Esophagus mucosa (tissue), 1 donor: Measurements from ENCODE around the gene TMBIM1. TPM values are rescaled to one million over a fixed set of nuclear protein-coding genes. Genes with fewer than 3 reads are reported as not detected.

Source experiments
- ATAC-seq: fragments of 200-7000 bp; cut with Tn5 transposase; one replicate; pipeline ENCODE4 v1.9.1; 2020
- total RNA-seq: library from RNA; stranded (reverse); gene quantifications from one replicate; pipeline ENCODE4 v1.2.4, GENCODE V29; 2023
- donor health status: DM: yes; HTN: yes; CAD: no.

TMBIM1 gene, protein sequence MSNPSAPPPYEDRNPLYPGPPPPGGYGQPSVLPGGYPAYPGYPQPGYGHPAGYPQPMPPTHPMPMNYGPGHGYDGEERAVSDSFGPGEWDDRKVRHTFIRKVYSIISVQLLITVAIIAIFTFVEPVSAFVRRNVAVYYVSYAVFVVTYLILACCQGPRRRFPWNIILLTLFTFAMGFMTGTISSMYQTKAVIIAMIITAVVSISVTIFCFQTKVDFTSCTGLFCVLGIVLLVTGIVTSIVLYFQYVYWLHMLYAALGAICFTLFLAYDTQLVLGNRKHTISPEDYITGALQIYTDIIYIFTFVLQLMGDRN
- 247 TPM for total RNA-seq

DNA sequence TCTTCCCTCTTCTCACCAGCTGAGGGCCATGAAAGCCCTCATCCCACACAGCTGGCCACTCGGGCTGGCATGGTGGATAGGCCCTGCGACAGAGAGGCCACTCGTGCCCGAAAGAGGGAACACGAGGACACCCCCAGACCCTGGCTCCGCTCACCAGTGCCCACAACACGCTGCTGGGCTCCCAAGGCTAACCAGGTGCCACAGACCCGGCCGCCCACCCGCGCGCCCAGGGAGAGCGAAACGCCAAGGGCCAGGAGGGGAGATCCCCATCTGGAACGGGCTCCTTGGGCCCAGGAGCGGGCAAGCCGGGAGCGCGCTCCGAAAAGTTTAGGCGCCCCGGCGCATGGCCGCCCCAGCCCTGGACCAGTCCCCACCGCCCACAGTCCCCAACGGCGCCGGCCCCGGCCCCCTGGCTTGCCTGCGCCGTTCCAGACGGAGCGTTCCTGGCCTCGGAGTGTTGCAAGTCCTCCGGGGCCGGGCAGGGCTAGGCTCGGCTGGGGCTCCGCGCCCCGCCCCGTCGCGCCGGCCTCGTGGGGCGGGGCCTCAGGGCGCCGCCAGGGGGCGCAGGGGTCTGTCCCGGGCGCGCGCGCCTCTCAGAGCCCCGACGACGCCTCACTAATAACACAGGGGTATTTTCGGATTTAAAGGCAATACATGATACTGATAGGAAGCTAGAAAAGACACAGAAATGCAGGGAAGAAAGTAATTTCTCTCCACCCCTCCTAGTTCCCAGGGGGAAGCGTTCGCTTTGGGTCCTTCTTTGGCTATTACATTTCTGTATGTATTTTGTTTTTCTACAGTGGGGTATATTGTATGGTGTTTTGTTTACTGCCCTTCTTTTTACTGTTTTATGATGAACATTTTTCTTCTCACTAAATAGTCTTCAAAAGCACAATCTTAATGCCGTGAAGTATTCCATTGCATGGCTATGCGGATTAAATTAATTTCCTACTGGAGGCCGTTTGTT, at the start of gene TMBIM1:
TSS of gene TMBIM1 (minus strand) at position 456 of the 967 bp plus-strand sequence. CDS start 10,362 bp downstream, outside the sequence.
- ATAC-seq = peak; percentile 79

DNA sequence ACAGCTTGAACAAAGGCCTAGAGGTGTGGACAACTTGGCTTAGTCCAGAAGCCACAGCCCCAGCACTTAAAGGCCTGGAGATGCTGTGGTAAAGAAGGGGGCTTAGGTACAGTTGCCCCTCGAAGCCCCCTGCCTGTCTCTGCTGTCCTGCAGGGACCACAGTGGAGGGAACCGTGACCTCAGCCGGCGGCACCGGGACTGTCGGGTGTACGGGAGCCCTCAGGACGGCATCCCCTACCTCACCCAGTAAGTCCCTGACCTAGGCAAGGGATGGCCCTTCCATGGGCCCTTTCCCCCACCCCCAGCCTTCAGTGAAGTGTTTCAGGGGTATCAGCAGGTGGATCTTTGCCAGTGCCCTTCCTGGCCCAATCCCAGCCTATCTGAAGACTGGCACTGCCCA, 49.1 kb upstream of the TMBIM1 start:
- no peak for ATAC-seq

DNA sequence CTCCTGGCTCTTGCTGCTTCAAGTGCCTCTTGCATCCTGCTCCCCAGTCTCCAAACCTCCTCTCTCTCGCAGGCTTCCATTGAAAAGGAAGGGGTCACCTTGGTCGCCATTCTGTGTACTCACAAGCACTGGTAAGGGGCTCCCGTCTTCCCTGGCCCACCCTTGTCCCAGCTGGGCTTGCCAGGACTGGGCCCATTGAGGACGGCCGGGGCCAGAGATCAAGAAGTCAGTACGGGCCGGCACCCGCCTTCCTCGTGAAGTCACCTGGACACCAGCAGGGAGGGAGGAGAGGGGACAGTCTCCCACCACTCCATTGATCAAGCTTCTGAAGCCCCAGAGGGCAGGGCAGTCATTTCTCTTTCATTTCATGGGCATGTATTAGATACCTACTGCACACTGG, 48.4 kb upstream of the TMBIM1 start:
- ATAC-seq = no peak

DNA sequence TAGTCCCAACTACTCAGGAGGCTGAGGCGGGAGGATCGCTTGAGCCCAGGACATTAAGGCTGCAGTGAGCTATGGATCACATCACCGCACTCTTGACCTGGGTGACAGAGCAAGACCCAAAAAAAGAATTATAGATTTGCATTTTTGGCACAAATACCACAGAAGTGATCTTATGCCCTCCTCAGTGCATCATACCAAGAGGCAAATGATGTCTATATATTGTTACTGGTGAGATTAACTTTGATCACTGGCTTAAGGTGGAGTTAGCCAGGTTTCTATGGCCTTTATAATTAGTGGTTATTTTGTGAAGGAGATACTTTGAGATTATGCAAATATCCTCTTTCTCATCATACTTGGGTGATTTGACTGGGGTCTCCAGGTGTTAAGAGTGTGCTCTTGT, 42.2 kb upstream of the TMBIM1 start:
- ATAC-seq = no peak

DNA sequence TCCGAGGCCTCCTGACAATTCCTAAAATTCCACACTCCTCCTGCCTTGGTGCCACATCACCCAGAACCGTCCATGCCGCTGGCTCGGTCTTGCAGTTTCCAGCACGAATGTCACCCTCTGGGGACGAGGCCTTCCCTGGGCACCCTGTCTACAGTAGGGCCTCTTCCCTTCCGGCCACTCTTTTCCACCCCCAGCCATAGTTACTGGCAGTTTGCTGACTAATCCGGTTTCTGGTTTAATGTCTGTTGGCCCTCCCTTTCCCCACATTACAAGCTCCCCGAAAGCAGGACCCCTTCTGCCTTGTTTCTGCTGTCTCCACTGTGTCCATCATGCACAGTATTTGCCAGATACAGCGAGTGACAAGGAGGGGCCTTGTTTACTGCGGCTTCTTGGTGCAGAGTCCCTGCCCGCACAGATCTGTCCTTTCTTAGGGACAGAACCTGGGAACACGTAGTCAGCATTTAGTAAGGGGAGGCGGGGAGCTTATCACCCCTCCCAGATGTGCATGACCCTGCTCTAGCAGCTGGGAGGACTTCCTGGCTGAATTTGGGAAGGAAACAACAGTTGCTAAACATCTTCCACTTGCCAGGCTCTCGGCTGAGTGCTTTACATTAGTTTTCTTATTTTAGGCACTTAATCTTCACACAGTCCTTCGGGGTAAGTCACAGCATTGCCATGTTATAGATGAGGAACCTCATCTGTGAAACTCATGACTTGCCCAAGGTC, 40.8 kb upstream of the TMBIM1 start:
- ATAC-seq = no peak

DNA sequence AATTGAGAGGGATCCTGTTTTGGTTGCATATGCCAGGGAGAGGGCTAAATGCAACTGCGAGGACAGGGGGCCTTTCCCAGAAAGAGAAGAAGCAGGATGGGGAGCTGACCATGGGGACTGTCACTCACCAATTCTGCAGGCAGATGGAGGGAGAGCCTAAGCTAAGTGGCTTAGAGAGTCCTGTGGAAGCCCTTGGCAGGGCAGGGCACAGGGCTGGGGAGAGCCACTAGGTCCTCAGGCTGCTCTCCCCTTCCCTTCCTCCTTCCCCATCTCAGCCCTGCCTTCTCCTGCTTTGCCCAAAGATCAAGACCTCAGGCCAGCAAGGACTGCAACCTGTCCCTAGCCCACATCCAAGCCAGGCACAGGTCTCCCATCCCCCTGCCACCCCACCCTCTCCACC, 40.0 kb upstream of the TMBIM1 start:
- ATAC-seq = peak; percentile 18

DNA sequence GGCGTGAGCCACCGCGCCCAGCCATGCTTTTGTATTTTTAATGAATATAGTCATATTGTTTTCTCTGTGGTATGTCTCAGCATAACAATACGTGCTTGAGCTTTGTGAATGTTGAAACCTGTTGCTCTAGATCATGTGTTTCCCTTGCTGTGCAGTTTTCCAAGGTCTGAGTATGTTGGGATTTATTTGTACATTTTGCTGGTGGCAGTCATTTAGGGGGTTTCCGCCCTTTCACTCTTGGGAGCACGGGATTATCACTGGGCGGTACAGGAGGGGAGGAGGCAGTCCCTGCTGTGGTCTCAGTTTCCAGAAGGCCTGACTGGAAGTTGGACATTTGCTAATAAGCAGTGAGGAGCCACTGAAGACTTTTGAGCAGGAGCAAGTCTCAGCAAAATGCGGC, 39.4 kb upstream of the TMBIM1 start:
- peak; percentile 61 for ATAC-seq

DNA sequence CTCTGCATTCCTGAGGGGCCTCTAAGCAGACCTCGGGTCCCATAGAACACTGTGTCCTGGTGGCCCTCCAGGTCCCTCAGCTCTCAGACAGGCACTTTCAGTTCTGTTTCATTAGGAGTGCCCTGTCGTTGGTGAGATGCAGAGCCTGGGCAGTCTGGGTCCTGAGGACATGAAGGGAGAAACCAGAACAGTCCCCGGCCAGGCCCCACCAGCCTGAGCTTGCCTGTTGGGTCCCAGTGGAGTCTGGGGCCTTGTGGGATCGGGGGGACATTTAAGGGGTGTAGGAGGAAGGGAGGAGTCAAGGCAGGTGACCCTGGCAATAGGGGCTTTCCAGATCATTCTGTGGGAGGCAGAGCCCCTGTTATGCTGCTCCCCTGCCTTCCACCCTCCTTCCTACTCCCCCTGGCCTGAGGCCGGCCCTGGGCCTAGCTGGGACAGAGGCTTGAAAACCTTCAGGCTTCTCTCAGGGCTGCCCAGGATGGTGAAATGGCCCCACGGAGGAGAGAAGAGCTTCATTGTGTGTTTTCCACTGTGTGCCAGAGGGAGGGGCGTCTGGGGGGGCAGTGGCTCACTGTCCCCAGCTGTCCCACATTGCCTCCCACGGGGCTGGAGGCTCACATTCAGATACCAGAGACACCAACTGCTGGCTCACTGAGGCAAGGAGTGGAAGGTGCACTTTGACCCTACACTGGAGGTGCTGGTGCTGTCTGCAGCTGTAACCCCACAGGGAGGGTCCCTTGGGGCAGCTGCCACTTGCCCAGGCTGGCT, 37.7 kb upstream of the TMBIM1 start:
- ATAC-seq = no peak

DNA sequence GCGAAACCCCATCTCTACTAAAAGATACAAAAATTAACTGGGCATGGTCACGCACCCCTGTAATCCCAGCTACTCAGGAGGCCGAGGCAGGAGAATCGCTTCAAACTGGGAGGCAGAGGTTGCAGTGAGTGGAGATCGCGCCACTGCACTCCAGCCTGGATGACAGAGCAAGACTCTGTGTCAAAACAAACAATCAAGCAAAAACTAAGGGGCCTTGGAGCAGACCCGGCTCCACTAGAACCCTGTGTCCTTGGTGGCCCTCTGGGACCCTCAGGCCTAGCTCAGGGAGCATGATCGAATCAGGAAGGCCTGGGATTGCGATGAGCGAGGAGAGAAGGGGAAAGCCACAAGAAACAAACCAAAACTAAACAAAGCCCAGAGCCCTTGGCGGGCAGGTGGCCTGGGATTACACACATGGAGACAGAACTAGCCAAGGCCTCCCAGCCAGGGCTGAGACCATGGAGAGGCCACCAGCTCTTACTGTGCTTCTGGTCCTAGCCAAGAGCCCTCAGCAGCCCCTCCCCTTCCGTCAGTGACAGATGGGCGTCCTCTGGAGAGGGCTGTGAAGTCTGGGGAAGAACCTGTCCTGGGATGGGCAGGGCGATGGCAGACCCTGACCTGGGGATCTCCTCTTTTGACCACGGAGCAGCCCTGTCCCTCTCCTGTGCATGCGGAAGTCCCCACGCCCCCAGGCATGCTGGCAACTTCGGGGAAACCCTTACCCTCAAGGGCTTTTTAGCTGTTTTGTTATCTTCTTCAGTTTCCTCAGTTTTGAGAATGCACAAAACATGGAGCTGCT, 36.9 kb upstream of the TMBIM1 start:
- no peak for ATAC-seq

DNA sequence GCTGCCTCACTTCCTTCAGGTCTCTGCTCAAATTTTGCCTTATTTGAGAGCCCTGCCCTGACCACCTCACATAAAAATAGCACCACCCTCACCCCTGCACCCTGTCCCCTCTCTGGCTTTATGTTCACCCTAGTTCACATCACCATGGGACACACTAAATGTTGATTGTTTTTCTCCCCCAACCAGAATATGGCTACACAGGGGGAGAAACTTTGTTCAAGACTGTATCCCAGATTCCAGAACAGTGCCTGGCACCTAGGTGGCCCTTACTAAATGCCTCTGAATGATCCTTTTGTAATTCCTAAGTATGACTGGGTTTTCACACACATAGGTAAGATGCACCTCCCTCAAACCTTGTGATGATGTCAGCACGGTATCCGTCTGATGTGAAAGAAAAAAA, 36.0 kb upstream of the TMBIM1 start:
- ATAC-seq = no peak

DNA sequence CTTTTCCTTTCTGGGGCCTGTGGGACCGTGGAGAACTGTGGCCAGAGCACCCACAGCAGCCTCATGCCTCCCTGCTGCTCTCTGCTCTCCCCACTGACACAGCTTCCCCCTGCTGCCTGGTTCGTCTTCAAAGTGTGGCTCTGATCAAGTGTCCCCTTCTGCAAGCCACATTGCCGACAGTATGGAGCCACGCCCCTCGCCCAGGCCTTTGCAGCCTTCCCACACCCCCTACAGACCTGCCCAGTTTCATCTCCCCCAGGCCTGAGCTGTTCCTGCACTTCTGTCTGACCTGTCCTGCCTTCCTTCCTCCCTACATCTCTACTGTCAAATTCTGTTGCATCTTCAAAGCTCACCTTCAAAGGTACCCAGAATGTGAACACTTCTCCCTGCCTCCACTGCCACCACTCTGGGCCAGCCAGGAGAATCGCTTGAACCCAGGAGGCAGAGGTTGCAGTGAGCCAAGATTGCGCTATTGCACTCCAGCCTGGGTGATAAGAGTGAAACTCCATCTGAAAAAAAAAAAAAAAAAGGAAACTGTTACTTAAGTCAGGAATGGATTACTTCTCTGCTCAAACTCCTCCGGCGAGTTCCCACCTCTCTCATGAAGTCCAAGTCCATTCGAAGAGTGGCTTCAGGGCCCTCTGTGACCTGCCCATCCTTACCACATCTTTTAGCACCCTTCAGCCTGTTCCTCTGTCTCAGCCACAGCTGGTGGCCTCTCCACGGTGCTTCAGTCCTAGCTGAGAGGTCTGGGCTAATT, 35.3 kb upstream of the TMBIM1 start:
- no peak for ATAC-seq

DNA sequence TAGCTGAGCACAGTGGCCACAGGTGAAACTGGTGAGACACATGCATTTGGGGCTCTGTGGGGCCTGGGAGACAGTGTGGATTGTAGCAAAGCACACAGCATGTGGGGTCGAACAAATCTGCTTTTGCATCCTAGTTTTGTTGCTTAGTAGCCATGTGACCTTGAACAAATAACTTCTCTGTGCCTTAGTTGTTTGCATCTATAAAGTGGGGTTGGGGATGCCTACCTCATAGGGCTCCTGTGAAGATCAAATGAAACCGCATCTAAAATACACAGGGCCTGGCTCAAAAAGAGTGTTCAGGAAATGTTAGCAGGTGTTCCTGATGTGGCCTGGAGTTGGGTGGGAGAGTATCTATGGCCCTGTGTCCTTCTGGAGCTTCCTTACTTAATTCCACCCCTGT, 34.0 kb upstream of the TMBIM1 start:
- ATAC-seq = no peak

DNA sequence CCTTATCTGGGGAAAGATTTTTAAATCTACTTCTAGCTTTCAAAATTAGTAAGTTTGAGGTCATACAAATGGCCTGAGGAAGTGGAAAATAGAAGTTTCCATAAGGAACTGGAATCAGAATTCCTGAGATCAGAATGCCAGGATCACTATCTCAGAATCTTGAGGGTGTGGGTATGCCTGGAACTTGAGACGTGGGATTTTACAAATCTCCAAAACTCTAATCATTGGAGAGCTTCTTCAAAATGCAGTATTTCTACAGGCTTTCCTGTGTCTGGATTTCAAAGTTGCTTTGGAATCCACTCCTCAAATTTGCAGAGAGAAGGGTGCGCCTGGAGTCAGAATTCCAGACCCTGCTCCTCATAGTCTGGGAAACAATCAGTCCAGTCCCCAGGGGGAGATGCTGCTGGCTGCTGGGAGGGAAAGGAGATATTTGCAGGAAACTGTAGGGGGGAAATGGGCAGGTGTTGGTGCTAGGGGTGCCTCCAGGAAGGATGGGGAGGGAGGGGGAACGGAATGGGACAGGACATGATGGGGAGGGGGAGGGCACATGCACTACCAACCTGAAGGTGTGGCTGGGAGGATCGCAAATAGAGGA, 33.4 kb upstream of the TMBIM1 start:
- ATAC-seq = no peak

DNA sequence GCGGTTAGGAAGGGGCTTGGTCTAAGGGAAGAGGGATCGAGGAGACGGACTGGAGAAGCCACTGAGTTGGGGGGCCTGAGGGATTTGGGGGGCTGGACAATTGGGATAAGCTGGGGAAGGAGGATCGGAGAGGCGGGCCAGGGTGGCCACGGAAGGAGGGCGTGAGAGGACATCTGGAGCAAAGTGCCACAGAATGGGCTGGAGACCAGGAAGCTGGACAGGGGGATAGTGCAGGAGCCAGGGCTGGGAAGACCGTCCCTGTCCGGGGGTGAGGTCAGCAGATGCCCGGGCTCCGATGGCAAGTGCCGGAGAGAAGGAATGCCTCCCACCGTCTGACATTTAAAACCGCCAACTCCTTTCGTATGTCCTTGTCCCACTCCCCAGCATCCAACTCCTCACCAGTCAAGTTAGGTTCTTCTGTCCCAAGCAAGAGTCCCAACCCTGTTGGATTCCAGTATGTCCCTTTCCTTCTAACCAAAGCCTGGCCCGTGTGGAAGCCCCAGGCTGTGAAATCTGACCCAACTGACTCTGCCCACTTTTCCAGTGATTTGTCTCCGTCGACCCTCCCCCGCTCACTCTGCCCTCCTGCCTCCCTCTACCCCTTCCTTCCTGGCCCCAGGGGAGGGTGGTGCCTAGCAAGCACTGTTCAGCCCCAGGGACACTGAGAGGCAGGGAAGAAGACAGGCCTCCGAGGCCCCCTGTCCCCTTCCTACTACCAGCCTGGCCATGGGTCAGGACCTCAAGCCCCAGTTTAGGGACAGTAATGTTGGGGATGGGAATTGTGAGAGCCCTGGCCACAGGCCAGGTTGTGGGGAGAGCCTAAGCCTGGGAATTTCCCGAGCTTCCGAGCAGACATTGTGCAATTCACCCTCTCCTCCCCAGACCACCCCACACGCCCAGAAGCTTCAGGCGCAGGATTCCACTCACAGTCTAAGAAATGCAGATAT, 31.5 kb upstream of the TMBIM1 start:
- ATAC-seq = peak; percentile 8

DNA sequence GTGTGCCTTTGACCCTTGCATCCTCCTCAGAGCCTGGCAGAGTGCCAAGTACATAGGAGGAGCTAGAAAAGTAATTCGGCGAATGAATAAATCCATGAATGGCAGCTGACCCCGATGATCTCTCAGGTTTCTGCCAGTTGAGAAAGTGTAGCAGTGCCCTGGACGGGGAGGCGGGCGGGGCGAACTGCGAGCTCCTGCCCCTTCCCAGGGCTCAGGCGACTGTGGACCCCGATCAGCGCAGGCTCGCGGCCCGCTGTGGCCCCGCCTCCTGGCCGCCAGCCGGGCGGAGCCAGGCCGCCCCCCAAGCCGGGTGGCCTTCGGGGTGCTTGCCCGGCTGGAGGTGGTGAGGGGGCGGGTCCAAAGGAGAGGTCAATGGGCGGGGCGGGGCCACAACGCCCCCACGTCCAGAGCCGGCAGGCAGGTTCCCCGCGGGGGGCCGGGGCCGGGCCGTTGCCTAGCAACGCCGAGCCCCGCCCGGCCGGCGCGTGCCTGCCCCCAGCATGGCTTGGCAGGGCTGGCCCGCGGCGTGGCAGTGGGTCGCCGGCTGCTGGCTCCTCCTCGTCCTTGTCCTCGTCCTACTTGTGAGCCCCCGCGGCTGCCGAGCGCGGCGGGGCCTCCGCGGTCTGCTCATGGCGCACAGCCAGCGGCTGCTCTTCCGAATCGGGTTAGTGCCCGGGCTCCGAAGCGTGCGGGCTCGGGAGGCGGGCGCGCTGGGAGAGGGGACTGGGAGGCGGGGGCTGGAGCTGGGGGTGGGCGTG, 30.6 kb upstream of the TMBIM1 start:
- ATAC-seq = peak; percentile 62

DNA sequence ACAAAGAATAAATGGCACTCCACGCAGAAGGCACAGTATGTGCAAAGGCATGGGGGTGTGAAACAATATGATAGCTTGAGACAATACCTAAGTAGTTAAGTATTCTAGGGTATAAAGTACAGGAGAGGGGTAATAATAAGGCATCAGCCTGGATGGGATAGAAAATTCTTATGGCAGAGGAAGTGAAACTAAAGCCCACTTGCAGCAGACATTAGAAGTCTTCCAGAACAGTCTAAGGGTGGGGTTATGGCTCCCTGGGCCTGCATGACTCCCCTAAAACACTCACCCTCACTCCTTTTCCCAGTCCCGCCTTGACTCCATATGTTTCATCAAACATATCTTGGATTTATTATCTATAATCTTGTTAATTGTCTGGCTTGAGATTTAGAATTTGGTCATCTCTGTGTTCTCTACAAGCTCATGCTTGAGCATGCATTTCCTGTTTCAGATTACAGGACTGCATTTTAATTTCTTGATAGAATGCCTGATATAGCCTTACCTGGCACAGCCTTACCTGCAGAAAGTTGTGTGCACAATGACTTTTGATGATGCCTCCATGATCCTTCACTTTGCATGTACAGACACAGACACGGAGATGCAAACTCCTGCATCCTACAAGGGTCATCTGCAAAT, 28.5 kb upstream of the TMBIM1 start:
- no peak for ATAC-seq

DNA sequence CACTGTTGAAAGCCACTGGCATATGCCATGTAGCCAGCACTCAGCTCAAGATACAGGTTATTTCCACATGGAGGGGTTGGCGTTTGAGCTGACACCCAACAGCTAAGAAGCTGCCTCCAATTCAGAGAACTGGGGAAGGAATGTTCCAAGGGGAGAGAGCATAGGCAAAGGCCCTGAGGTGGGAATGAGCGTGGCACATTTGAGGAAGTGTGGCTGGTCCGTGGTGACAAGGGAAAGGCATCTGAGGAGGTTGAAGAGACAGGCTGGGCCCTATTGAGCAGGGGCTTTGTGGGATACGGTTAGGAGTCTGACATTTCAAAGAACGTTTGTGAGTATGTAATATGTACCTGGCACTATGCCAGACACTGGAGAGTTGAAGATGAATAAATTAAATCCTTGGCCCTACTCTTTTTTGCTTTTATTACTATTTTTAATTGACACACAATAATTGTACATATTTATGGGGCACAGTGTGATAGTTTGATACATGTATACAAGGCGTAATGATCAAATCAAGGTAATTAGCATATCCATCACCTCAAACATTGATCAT, 27.6 kb upstream of the TMBIM1 start:
- ATAC-seq = no peak
